ENCODE data around the gene BLVRB.
"Not testable (repeated sequence)": the region's sequence is repeated elsewhere in the genome, so short reads cannot be mapped to it uniquely, and the experiment has no call there.

The BLVRB gene

GRCh38 chr19:40422748-40423566 lies 42.6 kb downstream of the BLVRB start:
- no peak for DNase-seq (ENCODE audit: low read depth in 3 of 3)

GRCh38 chr19:40421993-40422747 lies 43.4 kb downstream of the BLVRB start:
- DNase-seq (ENCODE audit: low read depth in 3 of 3) = no peak

- peak; percentile 46 to 59 (median 53) for DNase-seq (ENCODE audit: low read depth in 3 of 3)
Observed at GRCh38 chr19:40420766-40421765, 44.5 kb downstream of the BLVRB start.

- no peak for DNase-seq (ENCODE audit: low read depth in 3 of 3)
Observed at GRCh38 chr19:40420451-40420765, 45.1 kb downstream of the BLVRB start.

- DNase-seq (ENCODE audit: low read depth in 3 of 3) = no peak
Observed at GRCh38 chr19:40419780-40420179, 45.8 kb downstream of the BLVRB start.

- no peak for DNase-seq (ENCODE audit: low read depth in 3 of 3)
Observed at GRCh38 chr19:40419066-40419612, 46.4 kb downstream of the BLVRB start.

GRCh38 chr19:40418040-40418439 lies 47.5 kb downstream of the BLVRB start:
- DNase-seq (ENCODE audit: low read depth in 3 of 3) = no peak

GRCh38 chr19:40417643-40417981 lies 47.9 kb downstream of the BLVRB start:
- no peak for DNase-seq (ENCODE audit: low read depth in 3 of 3)

- no peak for DNase-seq (ENCODE audit: low read depth in 3 of 3)
Observed at GRCh38 chr19:40416918-40417642, 48.5 kb downstream of the BLVRB start.

GRCh38 chr19:40415768-40416167 lies 49.8 kb downstream of the BLVRB start:
- no peak for DNase-seq (ENCODE audit: low read depth in 3 of 3)

- DNase-seq (ENCODE audit: low read depth in 3 of 3) = no peak
Observed at GRCh38 chr19:40414542-40415535, 50.7 kb downstream of the BLVRB start.

GRCh38 chr19:40413291-40413845 lies 52.2 kb downstream of the BLVRB start, which contains the start of gene PRX:
TSS of gene PRX (minus strand) at chr19:40413378. CDS start at chr19:40407932, 5,446 bp downstream.
- no peak for DNase-seq (ENCODE audit: low read depth in 3 of 3)

GRCh38 chr19:40412866-40413265 lies 52.7 kb downstream of the BLVRB start:
- no peak for DNase-seq (ENCODE audit: low read depth in 3 of 3)

GRCh38 chr19:40411958-40412499 lies 53.5 kb downstream of the BLVRB start:
- DNase-seq (ENCODE audit: low read depth in 3 of 3) = no peak

- DNase-seq (ENCODE audit: low read depth in 3 of 3) = no peak
Observed at GRCh38 chr19:40411125-40411842, 54.3 kb downstream of the BLVRB start.

- no peak for DNase-seq (ENCODE audit: low read depth in 3 of 3)
Observed at GRCh38 chr19:40410030-40410389, 55.5 kb downstream of the BLVRB start.

GRCh38 chr19:40408598-40408925 lies 57.0 kb downstream of the BLVRB start:
- DNase-seq (ENCODE audit: low read depth in 3 of 3) = not testable (repeated sequence)

- DNase-seq (ENCODE audit: low read depth in 3 of 3) = no peak
Observed at GRCh38 chr19:40407714-40408597, 57.6 kb downstream of the BLVRB start.
